Glutamatergic neuron (in vitro differentiated cells): ENCODE results near the gene CYB561D2. TPM values are rescaled to one million over a fixed set of nuclear protein-coding genes. Genes with fewer than 3 reads are reported as not detected.
A peak's percentile ranks its signal among the peaks of the same experiment; 100 is the strongest.

ENCODE experiments used
- DNase-seq: peaks from one replicate; pipeline ENCODE4 v3.0.0; 2022
- H3K27ac Mint-ChIP-seq: one replicate; pipeline ENCODE4 v1.8.0; 2020; ENCODE audit warnings: mild to moderate bottlenecking, mixed read lengths, inconsistent platforms; ENCODE audit not compliant: unreplicated experiment
- H3K27me3 Mint-ChIP-seq: one replicate; pipeline ENCODE4 v1.8.0; 2020; ENCODE audit warnings: mild to moderate bottlenecking, moderate library complexity, mixed read lengths, inconsistent platforms; ENCODE audit not compliant: unreplicated experiment
- H3K36me3 Mint-ChIP-seq: one replicate; pipeline ENCODE4 v1.8.0; 2020; ENCODE audit warnings: mild to moderate bottlenecking, mixed read lengths, inconsistent platforms; ENCODE audit not compliant: unreplicated experiment
- H3K4me1 Mint-ChIP-seq: one replicate; pipeline ENCODE4 v1.8.0; 2020; ENCODE audit warnings: mild to moderate bottlenecking, low read depth, mixed read lengths, inconsistent platforms; ENCODE audit not compliant: unreplicated experiment
- H3K4me3 Mint-ChIP-seq: one replicate; pipeline ENCODE4 v1.8.0; 2020; ENCODE audit warnings: mild to moderate bottlenecking, mixed read lengths, inconsistent platforms; ENCODE audit not compliant: unreplicated experiment
- H3K9me3 Mint-ChIP-seq: one replicate; pipeline ENCODE4 v1.8.0; 2020; ENCODE audit warnings: mild to moderate bottlenecking, moderate library complexity, mixed read lengths, inconsistent platforms; ENCODE audit not compliant: unreplicated experiment
- CTCF ChIP-seq: fragments of 200-600 bp; sonication (generic); IDR thresholded peaks from one replicate; pipeline ENCODE4 v1.5.0; 2021; ENCODE audit not compliant: partially characterized antibody, unreplicated experiment
- total RNA-seq: library from RNA; stranded (reverse); fragmentation: NEBNext Ultra II Directional; extraction: Animal tissue kit (Norgen Biotek cat#: 25700); gene quantifications from one replicate; pipeline ENCODE4 v1.2.1, GENCODE V29; 2021; ENCODE audit not compliant: unreplicated experiment

CYB561D2 gene
- total RNA-seq, 1 donor from 2014 or later, result 12.6 TPM

DNA sequence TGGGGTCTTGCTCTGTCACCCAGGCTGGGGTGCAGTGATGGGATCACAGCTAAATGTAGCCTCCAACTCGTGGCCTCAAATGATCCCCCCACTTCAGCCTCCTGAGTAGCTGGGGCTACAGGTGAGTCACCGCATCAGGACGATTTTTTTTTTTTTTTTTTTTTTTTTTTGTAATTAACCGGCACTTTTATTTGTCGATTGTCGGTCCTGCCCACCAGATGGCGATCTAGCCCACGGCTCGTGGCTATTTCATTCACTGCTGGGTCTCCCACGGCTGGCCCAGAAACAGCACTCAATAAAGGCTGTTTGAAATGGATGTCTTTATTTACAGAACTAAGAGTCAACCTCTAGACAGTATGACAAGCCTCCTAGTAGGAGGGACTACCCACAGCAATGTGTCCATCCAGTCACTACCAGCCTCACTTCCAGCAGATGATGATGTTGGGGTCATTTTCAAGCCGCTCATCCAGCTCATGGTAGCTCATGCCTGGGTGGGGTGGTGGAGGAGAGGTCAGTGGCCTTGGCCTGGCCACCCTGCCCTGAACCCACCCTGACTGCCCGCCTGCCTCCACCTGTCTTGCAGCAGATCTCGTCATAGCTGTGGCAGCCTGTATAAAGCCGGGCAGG lies 3.4 kb upstream of the CYB561D2 start:
- peak; percentile 66 for TF ChIP-seq CTCF
- DNase-seq, result peak; percentile 73
- H3K4me1 Mint-ChIP-seq, result peaks cover 12% of the 10 kb centered on the region
- H3K36me3 Mint-ChIP-seq, result no peaks in the 10 kb centered on the region
- no peak overlapping the region for H3K27ac Mint-ChIP-seq
- no peak overlapping the region for H3K4me3 Mint-ChIP-seq
- peaks cover 7% of the 10 kb centered on the region for H3K27me3 Mint-ChIP-seq
- peaks cover 7% of the 10 kb centered on the region for H3K9me3 Mint-ChIP-seq

DNA sequence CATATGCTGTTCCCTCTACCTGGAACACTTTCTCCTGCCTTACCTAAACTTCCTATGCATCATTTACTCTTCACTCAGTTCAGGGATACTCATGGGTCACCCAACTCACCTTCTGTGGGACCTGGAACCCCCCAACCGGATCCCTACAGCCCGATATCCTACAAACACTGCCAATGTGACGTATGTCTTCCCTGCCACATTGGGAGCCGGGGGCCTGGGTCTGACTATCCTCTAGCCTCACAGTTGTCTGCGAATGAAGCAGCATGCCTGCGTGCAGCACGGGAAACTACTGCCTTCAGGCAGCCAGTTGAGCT lies 492 bp upstream of the CYB561D2 start:
- Mint-ChIP-seq H3K27ac (peak overlapping the region; percentile 39), H3K9me3 (peaks cover 4% of the 10 kb centered on the region), H3K4me1 (peaks cover 12% of the 10 kb centered on the region), H3K36me3 (no peaks in the 10 kb centered on the region), H3K4me3 (peak overlapping the region; percentile 87), H3K27me3 (peaks cover 2% of the 10 kb centered on the region)
- no peak for TF ChIP-seq CTCF
- no peak for DNase-seq

DNA sequence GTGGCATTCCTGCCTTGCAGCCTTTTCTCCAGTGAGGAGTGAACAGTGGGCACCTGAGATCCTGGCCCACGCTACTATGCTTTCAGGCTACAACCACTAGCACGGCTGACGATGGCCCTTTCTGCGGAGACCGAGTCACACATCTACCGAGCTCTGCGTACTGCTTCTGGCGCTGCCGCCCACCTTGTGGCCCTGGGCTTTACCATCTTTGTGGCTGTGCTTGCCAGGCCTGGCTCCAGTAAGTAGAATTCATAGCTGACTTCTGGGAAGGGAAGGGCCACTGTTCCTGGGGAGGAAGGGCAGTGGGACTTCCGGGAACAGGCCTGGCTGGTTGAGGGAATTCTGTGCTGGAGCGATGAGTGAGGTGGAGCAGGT lies 648 bp downstream of the CYB561D2 start:
- H3K27ac Mint-ChIP-seq, result no peak overlapping the region
- peaks cover 4% of the 10 kb centered on the region for H3K27me3 Mint-ChIP-seq
- no peak for TF ChIP-seq CTCF
- H3K9me3 Mint-ChIP-seq, result peaks cover 4% of the 10 kb centered on the region
- no peaks in the 10 kb centered on the region for H3K36me3 Mint-ChIP-seq
- H3K4me1 Mint-ChIP-seq, result peaks cover 10% of the 10 kb centered on the region
- no peak for DNase-seq
- peak overlapping the region; percentile 87 for H3K4me3 Mint-ChIP-seq

- no peak overlapping the region for H3K27ac Mint-ChIP-seq
- peaks cover 2% of the 10 kb centered on the region for H3K27me3 Mint-ChIP-seq
- no peak overlapping the region for H3K4me3 Mint-ChIP-seq
- no peak for TF ChIP-seq CTCF
- peaks cover 2% of the 10 kb centered on the region for H3K9me3 Mint-ChIP-seq
- no peak for DNase-seq
- H3K36me3 Mint-ChIP-seq, result no peaks in the 10 kb centered on the region
- H3K4me1 Mint-ChIP-seq, result peaks cover 15% of the 10 kb centered on the region
These were observed 2.1 kb downstream of the CYB561D2 start for GRCh38 chr3:50352781-50353180.

- DNase-seq, result no peak
- H3K4me3 Mint-ChIP-seq, result no peak overlapping the region
- TF ChIP-seq CTCF, result no peak
These were observed 2.8 kb downstream of the CYB561D2 start for GRCh38 chr3:50353245-50354004.

More at GRCh38 chr3:50353245-50354004, 2.8 kb downstream of the CYB561D2 start:
- Mint-ChIP-seq H3K4me1 (peaks cover 20% of the 10 kb centered on the region), H3K27me3 (peaks cover 2% of the 10 kb centered on the region), H3K27ac (peak overlapping the region; percentile 33), H3K9me3 (peaks cover 6% of the 10 kb centered on the region), H3K36me3 (no peaks in the 10 kb centered on the region)
